Hindlimb muscle (tissue), 1 donor: ENCODE measurements around the gene CFAP20DC. TPM values are rescaled to one million over a fixed set of nuclear protein-coding genes. Genes with fewer than 3 reads are reported as not detected.
"Not testable (repeated sequence)": the region's sequence is repeated elsewhere in the genome, so short reads cannot be mapped to it uniquely, and the experiment has no call there.

Experiments used
- DNase-seq: peaks from one replicate; pipeline ENCODE4 v3.0.0-alpha.2; 2013
- polyA plus RNA-seq: library from polyadenylated mRNA; unstranded; fragments of 120-200 nt; gene quantifications from one replicate; pipeline ENCODE4 v1.2.1, GENCODE V29; 2013; ENCODE audit not compliant: insufficient read length

Gene CFAP20DC
- polyA plus RNA-seq, 1 donor, result 1.2 TPM

DNA sequence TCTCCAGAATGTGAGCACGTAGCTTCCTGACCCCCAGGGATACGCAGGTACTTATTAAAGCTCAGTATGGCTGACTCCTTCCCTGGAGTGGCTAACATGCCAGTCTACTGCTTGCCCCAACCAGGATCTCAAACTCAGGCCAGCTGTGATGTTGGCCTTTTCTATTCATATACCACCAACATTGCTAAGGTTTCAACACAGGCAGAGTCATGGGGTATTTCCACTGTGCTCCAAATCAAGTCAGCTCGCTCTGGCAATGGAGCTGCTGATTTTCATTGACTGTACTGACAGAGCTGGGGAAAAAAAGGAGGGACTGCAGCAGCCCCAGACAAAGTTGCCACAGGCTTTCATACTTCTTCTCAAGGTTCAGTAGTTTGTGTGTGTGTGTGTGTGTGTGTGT lies 87.0 kb downstream of the CFAP20DC start:
- DNase-seq, result no peak

DNA sequence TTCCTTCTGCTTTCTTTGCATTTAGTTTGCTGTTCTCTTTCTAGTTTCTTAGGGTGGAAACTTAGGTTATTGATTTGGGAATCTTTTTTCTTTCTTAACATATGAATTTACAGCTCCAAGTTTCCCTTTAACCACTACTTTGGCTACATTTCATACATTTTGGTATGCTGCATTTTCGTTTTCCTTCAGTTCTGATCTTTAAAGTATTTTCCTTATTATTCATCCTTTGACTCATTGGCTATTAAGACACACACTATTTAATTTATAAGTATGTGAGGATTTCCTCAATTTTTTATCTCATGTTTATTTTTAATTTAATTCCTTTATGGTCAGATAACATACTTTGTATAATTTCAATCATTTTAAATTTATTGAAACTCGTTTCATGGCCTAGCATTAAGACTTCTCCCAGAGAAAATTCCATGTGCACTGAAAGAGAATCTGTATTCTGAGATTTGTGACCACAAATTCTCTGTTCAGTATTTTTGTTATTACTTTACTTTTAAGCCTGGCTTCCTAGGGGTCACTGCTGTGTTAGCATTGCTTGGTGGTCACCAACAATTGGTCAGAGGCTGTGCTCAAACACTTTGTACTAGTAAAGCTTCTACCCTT lies 87.7 kb downstream of the CFAP20DC start:
- no peak for DNase-seq

DNA sequence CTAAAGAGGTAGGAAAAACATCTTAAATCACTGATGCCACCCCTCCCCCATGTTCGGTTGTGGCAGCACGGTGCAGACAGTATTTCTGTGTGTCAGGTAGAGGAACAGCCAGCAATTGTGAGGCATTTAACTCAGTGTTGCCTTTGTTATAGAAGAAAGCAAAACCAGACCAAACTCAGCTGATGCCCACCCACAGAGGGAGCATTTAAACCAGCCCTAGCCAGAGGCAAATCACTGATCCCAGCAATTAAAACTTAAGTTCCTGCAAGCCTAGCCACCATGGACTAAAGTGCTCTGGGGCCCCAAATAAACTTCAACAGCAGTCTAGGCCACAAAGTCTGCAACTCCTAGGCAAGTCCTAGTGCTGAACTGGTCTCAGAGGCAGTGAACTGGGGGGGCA lies 94.5 kb downstream of the CFAP20DC start:
- DNase-seq, result no peak

DNA sequence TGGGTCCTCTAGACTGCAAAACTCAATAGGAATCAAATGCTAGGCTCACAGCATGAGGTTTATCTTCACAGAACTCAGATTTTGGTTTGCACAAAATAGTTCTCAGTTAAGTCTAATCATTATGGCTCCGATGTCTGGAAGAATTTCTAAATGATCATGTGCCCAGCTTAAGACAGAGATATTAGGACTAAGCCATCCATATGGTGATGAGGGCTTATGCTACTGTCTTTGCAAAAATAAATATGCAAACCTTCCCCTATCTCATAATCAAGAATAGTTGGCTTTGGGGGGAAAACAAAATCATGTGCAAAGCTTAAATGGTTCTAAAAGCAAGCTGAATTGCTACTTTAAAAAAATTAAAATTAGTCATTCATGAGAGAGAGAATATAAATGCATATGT lies 96.5 kb downstream of the CFAP20DC start:
- no peak for DNase-seq

DNA sequence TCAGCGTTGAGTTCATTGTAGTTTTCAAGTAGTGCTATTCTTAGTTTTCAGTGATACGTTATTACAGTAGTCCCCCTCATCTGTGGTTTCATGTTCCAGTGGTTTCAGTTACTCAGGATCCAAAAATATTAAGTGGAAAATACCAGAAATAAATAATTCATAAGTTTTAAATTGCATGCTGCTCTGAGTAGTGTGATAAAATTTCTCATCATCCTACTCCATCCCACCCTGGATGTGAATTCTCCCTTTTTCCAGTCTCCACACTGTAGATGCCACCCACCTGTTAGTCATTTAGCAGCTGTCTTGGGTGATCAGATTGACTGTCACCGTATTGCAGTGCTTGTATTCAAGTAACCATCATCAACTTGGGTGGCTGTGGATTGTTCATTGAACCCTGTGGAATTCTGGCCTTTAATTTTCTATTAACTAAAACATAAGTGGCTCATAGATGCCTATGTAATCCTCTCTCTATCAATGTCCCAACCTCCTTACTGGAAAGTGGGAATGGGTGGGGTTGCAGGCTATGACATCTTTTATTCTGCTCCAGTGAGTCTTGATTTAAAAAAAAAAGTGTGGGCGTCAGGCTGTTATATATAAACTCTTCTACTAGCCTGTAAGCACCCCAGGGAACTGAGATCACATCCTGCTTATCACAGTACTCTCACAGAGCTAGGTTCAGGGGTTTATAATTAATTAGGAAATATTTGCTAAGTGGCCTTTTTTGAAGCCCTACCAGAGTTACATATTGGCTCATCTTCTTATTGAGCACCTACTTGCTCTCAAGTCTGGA lies 97.5 kb downstream of the CFAP20DC start:
- no peak for DNase-seq

DNA sequence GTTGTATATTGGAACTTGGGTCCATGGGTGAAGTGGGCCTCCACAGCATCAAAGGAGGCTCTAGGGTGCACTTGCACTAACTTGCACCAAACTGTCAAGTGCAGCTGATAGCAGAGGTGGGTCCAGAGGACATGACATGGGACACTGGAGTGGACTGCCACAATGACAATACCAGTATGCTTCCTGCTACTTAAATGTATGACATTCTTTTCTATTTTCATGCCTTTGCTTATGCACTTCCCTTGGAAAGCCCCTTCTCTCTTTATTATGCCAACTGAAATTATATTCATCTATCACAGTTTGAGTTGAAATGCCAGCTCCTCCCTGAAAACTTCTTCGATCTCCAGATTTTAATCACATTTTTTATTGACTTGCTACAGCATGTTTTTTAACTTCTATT lies 101.8 kb downstream of the CFAP20DC start:
- DNase-seq, result no peak

- DNase-seq, result no peak
Measured at GRCh38 chr3:58946875-58947274, 103.0 kb downstream of the CFAP20DC start.

DNA sequence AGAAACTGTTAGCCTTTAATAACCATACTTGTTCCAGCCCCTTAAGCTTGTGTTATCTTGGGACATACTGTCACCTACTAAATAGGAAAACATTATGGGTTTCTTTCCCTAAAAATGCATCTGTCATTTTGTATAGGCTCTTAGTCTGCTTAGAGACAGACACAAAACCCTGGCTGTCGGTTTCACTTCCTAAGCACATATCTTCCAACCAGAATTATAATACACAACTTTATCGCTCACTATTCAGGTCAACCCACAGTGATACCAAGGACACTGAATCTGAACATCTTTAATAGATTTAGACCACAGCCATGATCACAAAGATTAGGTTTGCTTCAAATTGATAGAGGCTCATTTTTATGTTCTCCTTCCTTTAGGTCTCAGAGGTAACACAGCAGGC lies 111.8 kb downstream of the CFAP20DC start:
- DNase-seq, result no peak

GRCh38 chr3:58924578-58924977 lies 125.2 kb downstream of the CFAP20DC start:
- DNase-seq, result no peak

- no peak for DNase-seq
Measured at GRCh38 chr3:58900386-58900785, 149.4 kb downstream of the CFAP20DC start.

GRCh38 chr3:58899953-58900298 lies 149.9 kb downstream of the CFAP20DC start:
- no peak for DNase-seq

GRCh38 chr3:58899159-58899952 lies 150.5 kb downstream of the CFAP20DC start:
- DNase-seq, result peak; percentile 34

- no peak for DNase-seq
Measured at GRCh38 chr3:58898513-58898912, 151.3 kb downstream of the CFAP20DC start.

GRCh38 chr3:58897646-58898045 lies 152.2 kb downstream of the CFAP20DC start:
- peak; percentile 35 for DNase-seq

DNA sequence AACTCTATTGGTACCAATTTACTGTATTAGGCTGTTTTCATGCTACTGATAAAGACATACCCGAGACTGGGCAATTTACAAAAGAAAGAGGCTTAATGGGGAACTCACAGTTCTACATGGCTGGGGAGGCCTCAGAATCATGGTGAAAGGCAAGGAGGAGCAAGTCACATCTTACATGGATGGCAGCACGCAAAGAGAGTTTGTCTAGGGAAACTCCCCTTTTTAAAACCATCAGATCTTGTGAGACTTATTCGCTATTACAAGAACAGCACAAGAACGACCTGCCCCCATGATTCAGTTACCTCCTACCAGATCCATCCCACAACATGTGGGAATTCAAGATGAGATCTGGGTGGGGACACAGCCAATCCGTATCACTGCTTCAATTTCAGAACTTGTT lies 154.1 kb downstream of the CFAP20DC start:
- DNase-seq, result not testable (repeated sequence)

DNA sequence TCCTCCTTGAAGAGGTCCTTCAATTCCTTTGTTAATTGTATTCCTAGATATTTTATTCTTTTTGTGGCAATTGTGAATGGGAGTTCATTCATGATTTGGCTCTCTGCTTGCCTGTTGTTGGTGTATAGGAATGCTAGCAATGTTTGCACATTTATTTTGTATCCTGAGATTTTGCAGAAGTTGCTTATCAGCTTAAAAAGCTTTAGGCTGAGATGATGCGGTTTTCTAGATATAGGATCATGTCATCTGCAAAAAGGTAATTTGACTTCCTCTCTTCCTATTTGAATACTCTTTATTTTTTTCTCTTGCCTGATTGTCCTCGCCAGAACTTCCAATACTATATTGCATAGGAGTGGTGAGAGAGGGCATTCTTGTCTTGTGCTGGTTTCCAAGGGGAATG lies 157.3 kb downstream of the CFAP20DC start:
- not testable (repeated sequence) for DNase-seq

DNA sequence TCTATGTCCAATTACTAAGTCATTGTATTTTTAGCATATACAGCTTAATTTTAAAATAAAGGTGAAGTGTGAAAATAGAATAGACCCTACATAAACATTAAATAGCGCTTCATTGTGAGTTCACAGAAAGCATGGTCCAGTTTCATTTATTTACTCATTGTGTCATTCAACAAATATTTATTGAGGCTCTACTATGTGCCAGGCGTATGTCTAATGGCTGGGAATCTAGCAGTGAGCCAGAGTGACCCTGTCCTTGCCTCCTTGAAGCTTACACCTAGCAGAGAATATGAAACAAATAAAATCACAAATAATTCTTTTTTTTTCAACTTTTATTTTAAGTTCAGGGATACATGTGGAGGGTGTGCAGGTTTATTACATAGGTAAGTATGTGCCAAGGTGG lies 161.7 kb downstream of the CFAP20DC start:
- DNase-seq, result no peak

DNA sequence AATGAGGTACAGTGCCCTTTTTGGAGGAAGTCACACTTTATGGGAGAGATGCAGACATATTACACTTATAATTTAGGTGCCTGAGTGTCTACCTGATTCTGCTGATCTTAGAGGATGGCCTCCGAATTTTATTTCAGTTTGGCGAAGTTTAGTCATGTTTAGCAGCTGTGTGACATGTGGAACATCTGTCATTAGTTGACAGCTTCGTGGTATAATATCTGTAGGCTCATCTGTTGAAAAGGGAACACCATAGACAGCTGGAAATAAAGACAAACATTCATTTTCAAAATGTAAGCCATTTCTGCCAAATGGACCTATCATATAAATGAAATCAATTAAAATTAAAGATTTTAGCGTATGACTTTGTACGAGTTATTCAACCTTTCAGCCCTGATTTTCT lies 165.4 kb downstream of the CFAP20DC start:
- no peak for DNase-seq

GRCh38 chr3:58880182-58880581 lies 169.6 kb downstream of the CFAP20DC start:
- DNase-seq, result no peak

DNA sequence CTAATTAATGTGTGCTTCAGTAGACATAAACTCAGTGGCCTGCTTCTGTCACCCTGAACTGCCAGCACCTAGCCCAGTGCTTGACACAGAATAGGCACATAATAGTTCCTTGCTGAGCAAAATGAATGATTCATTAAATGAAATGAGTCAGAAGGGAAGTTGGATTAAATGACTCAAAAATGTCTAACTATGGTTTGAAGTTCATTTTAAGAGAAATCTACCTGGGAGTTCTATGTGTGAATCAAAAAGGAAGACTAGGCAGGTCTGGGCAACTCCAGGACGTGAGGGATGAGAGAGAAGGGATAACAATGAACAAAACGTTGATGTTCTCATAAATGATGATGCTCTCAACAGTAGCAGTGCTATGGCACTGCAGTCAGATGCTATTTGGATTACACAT lies 175.0 kb downstream of the CFAP20DC start:
- no peak for DNase-seq

DNA sequence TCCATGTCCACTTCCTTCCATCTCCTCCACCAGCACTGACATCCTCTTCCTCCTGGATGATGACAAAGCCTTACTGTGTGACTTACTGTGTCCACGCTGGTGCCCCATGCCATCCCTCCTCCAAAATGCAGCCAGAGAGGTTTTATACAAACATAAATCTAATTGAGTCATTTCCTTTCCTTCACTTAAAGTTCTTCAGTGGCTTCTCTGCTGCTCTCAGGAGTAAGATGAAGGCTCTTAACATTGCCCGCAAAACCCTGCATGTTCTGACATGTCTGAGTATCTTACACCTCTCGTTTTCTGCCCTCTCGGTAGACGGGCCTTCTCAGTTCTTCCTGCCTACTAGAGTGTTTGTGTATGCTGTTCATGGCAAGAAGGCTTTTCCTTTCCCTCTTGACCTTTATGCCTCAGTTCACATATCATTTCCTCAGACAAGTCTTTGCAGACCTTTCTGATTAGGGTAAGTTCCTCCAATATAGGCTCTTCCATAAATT lies 175.5 kb downstream of the CFAP20DC start:
- DNase-seq, result no peak

DNA sequence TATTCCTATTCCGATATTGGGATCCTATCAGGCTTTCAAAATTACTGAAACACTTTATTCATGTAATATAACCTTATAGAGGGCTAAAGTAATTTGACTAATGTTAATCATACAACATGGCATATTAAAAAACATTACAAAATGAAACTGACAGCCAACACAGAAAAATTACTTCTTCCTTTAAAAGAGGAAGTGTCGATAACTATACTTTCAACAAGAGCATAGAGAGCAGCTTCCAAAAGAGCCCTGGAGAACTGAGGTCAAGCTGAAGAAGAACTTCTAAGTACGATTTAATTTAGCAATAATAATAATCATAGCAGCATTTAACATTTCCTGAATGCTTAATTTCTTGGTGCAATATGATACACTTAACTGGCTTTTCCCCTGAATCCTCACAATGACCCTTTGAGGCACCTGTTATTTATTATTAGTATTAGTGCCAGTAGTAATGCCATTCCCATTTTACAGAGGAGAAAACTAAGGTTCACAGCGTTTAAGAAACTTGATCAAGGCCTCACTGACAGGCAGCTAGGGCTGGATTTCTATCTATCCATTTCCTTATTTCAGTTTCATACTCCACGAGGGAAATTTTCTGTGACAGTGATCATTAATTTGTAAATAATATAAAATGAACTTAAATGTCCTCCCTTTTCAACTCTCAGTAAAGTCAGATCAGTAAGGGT lies 181.6 kb downstream of the CFAP20DC start:
- no peak for DNase-seq

GRCh38 chr3:58867621-58868020 lies 182.2 kb downstream of the CFAP20DC start:
- DNase-seq, result no peak
